IMR-90 (cell line): ENCODE measurements around the gene TFRC. TPM values are rescaled to one million over a fixed set of nuclear protein-coding genes. Genes with fewer than 3 reads are reported as not detected.

ENCODE experiments used
- ATAC-seq: fragments of 200-7000 bp; cut with Tn5 transposase; 2 replicates; pipeline ENCODE4 v1.9.1; 2020; ENCODE audit warnings: low read depth, mild to moderate bottlenecking, moderate library complexity
- BruUV-seq: library from RNA; stranded (reverse); fragments of 400-500 nt; replicated peaks from 2 replicates; lab custom pipeline; 2021; lab: Mats Ljungman, UMichigan
- CTCF ChIA-PET: fragments of 300-600 bp; formaldehyde crosslinking; extraction: SDS; loops from one replicate; lab custom pipeline; 2021; ENCODE audit warnings: antibody characterized with exemption; lab: Yijun Ruan, JAX
- POLR2A ChIA-PET: fragments of 300-600 bp; sonication (Branson Sonifier 250); formaldehyde crosslinking; loops from one replicate; lab custom pipeline; 2022; ENCODE audit warnings: antibody characterized with exemption; ENCODE audit not compliant: unreplicated experiment; lab: Charles Lee
- DNase-seq: peaks from one replicate; pipeline ENCODE4 v3.0.0; 2013
- H2AFZ ChIP-seq: replicated peaks from 2 replicates; pipeline ENCODE3; 2013; ENCODE audit warnings: low read length, mild to moderate bottlenecking; ENCODE audit not compliant: poor library complexity
- H2AK5ac ChIP-seq: 2 replicates; pipeline ENCODE4 v1.6.1; 2013; ENCODE audit warnings: low read depth, low read length, inconsistent platforms
- H2AK9ac ChIP-seq: replicated peaks from 2 replicates; pipeline ENCODE3; 2013; ENCODE audit warnings: mild to moderate bottlenecking, low read depth, low read length, moderate library complexity; ENCODE audit not compliant: poor library complexity
- H2BK120ac ChIP-seq: 2 replicates; pipeline ENCODE4 v1.6.1; 2013; ENCODE audit warnings: low read depth, low read length, inconsistent platforms
- H2BK15ac ChIP-seq: 3 replicates; pipeline ENCODE4 v1.6.1; 2013; ENCODE audit warnings: low read depth, low read length, inconsistent platforms
- H2BK20ac ChIP-seq: 2 replicates; pipeline ENCODE4 v1.6.1; 2013; ENCODE audit warnings: low read depth, mild to moderate bottlenecking, inconsistent platforms, low read length, moderate library complexity
- H2BK5ac ChIP-seq: 2 replicates; pipeline ENCODE4 v1.6.1; 2013; ENCODE audit warnings: mild to moderate bottlenecking, low read depth, low read length, inconsistent platforms; ENCODE audit not compliant: poor library complexity, severe bottlenecking
- H3K14ac ChIP-seq: replicated peaks from 2 replicates; pipeline ENCODE4 v1.6.1; 2013; ENCODE audit warnings: low read depth, low read length, inconsistent platforms
- H3K18ac ChIP-seq: 2 replicates; pipeline ENCODE4 v1.6.1; 2013; ENCODE audit warnings: low read depth, low read length, control low read depth
- H3K23ac ChIP-seq: 2 replicates; pipeline ENCODE4 v1.6.1; 2013; ENCODE audit warnings: low read depth, low read length, inconsistent platforms
- H3K27ac ChIP-seq: 2 replicates; pipeline ENCODE4 v1.5.1; 2013; ENCODE audit warnings: mild to moderate bottlenecking, control low read depth, low read length; ENCODE audit not compliant: insufficient read depth
- H3K27me3 ChIP-seq: 2 replicates; pipeline ENCODE4 v1.6.1; 2013; ENCODE audit warnings: low read length; ENCODE audit not compliant: control insufficient read depth, insufficient read depth
- H3K36me3 ChIP-seq: 2 replicates; pipeline ENCODE4 v1.6.1; 2013; ENCODE audit warnings: low read length, mixed read lengths; ENCODE audit not compliant: control insufficient read depth, insufficient read depth
- H3K4ac ChIP-seq: 2 replicates; pipeline ENCODE4 v1.6.1; 2013; ENCODE audit warnings: low read depth, low read length, inconsistent platforms
- H3K4me1 ChIP-seq: 2 replicates; pipeline ENCODE4 v1.6.1; 2013; ENCODE audit warnings: low read length, mixed read lengths; ENCODE audit not compliant: control insufficient read depth, insufficient read depth
- H3K4me2 ChIP-seq: 2 replicates; pipeline ENCODE4 v1.6.1; 2013; ENCODE audit warnings: low read depth, mild to moderate bottlenecking, control low read depth, low read length, moderate library complexity
- H3K4me3 ChIP-seq: 2 replicates; pipeline ENCODE4 v1.5.1; 2013; ENCODE audit warnings: low read depth, mild to moderate bottlenecking, control low read depth, low read length, moderate library complexity; ENCODE audit not compliant: insufficient read depth
- H3K56ac ChIP-seq: 2 replicates; pipeline ENCODE4 v1.6.1; 2013; ENCODE audit warnings: low read length, inconsistent platforms; ENCODE audit not compliant: insufficient read depth; ENCODE audit errors: extremely low read depth
- H3K79me1 ChIP-seq, 2 experiments: 2 replicates each; pipeline ENCODE4 v1.6.1; 2013; ENCODE audit warnings: low read length in 2 of 2, inconsistent platforms in 1 of 2, low read depth in 1 of 2
- H3K9ac ChIP-seq: 2 replicates; pipeline ENCODE4 v1.6.1; 2013; ENCODE audit warnings: low read depth, low read length, control low read depth
- H3K9me1 ChIP-seq: 2 replicates; pipeline ENCODE4 v1.6.1; 2013; ENCODE audit warnings: low read length, inconsistent platforms; ENCODE audit not compliant: insufficient read depth
- H3K9me3 ChIP-seq: 2 replicates; pipeline ENCODE4 v1.6.1; 2013; ENCODE audit warnings: low read length; ENCODE audit not compliant: control insufficient read depth, insufficient read depth
- H4K20me1 ChIP-seq: 2 replicates; pipeline ENCODE4 v1.6.1; 2013; ENCODE audit warnings: low read length, inconsistent platforms; ENCODE audit not compliant: insufficient read depth
- H4K5ac ChIP-seq: 2 replicates; pipeline ENCODE4 v1.6.1; 2013; ENCODE audit warnings: mild to moderate bottlenecking, low read depth, low read length, control low read depth
- H4K8ac ChIP-seq, 2 experiments: 2 replicates each; pipeline ENCODE4 v1.6.1; 2013; ENCODE audit warnings: low read depth in 2 of 2, low read length in 2 of 2, control low read depth in 1 of 2, inconsistent platforms in 1 of 2
- H4K91ac ChIP-seq: 2 replicates; pipeline ENCODE4 v1.6.1; 2013; ENCODE audit warnings: low read depth, low read length, inconsistent platforms; ENCODE audit not compliant: insufficient read depth
- POLR2A ChIP-seq: IDR thresholded peaks from 2 replicates; pipeline ENCODE4 v1.6.1; 2012; ENCODE audit warnings: mild to moderate bottlenecking, low read depth, low read length
- RAD21 ChIP-seq: IDR thresholded peaks from 2 replicates; pipeline ENCODE4 v1.6.1; 2012; ENCODE audit warnings: low read length, improper control_type of control experiment
- RFX5 ChIP-seq: IDR thresholded peaks from 2 replicates; pipeline ENCODE4 v1.8.0; 2012; ENCODE audit warnings: low read depth, mild to moderate bottlenecking, low read length, moderate library complexity
- WGBS, 2 experiments: methylation state at CpG; one replicate each; pipeline versions ENCODE4 v1.1.5 to v1.1.7; 2013; ENCODE audit warnings: missing lambda C conversion rate in 2 of 2; ENCODE audit not compliant: insufficient read length in 1 of 2; ENCODE audit errors: extremely low coverage in 2 of 2; 5-methylcytosine and 5-hydroxymethylcytosine counted together
- dilution Hi-C: fragments of 300-500 bp; cut with HindIII; formaldehyde crosslinking; loops from one replicate; pipeline ENCODE4 v1.14.3; 2018; ENCODE audit warnings: low sequenced_read_pairs; ENCODE audit not compliant: unreplicated experiment
- in situ Hi-C: fragments of 300-500 bp; cut with MboI; formaldehyde crosslinking; loops from 3 replicates; pipeline ENCODE4 v1.14.3; 2019; ENCODE audit warnings: low sequenced_read_pairs, inconsistent platforms, mixed read lengths
- intact Hi-C: fragments of 100-400 bp; cut with micrococcal nuclease; formaldehyde crosslinking; loops from 2 replicates; pipeline ENCODE4 v1.10.0; 2022
- polyA plus RNA-seq, 3 experiments: library from polyadenylated mRNA; depleted of rRNA; stranded (reverse); fragments of >200 nt; gene quantifications; 2 replicates each; pipeline ENCODE4 v1.2.3, GENCODE V29; 2012; ENCODE audit warnings: low replicate concordance in 1 of 3
- total RNA-seq: library from RNA; depleted of rRNA; stranded (reverse); fragments of >200 nt; gene quantifications from 2 replicates; pipeline ENCODE4 v1.2.3, GENCODE V29; 2012

The TFRC gene
- total and polyA plus RNA-seq, 2 of the 4 experiments (the other 2 are of a cell fraction): 78.6 to 156 TPM

DNA sequence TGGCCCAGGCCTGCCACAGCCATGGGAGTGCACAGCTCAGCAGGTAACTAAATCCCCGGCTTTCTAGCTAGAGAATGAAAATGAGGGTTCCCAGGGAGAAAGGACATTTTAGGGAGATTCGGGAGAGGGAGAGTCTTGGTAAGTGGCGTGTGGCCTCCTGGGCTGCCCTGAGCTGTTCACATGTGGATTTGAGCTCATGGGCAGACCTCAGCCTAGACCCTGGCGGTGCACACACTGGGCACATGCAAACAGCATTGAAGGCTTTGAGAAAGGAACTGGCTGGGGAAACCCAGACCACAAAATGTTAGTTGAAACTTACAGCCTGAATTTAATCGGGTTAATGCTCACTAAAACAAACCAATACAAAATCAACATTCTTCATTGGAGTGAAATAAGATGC is 72.4 kb downstream of the TFRC start:
- ChIA-PET POLR2A (no interaction called here), CTCF (interaction anchor here (0.7 kb wide), 1 partner anchor 10 kb away, joined by 3 read pairs; no protein-coding TSS in a partner anchor)
- Histone ChIP-seq H3K18ac (no peak overlapping the region), H3K9me1 (no peaks in the 10 kb centered on the region), H3K14ac (no peak overlapping the region), H3K56ac (no peak overlapping the region), H3K23ac (no peak overlapping the region), H3K4me1 (no peaks in the 10 kb centered on the region), H4K8ac (no peak overlapping the region), H2AK5ac (no peak overlapping the region), H4K91ac (no peak overlapping the region), H3K27ac (no peak overlapping the region), H4K20me1 (no peaks in the 10 kb centered on the region), H2AFZ (no peak overlapping the region), H2BK120ac (no peak overlapping the region), H3K4me2 (no peak overlapping the region), H3K4ac (no peak overlapping the region), H4K5ac (no peak overlapping the region), H2BK15ac (no peak overlapping the region), H3K9ac (no peak overlapping the region), H3K4me3 (no peak overlapping the region), H2BK5ac (no peak overlapping the region), H2AK9ac (no peak overlapping the region), H3K9me3 (peaks cover 2% of the 10 kb centered on the region), H3K79me1 (no peaks in the 10 kb centered on the region), H2BK20ac (no peak overlapping the region), H3K27me3 (peaks cover 31% of the 10 kb centered on the region), H3K36me3 (no peaks in the 10 kb centered on the region)
- no TSS peak for BruUV-seq
- intact Hi-C loops (no loop called here), dilution Hi-C loops (no loop called here), in situ Hi-C loops (no loop called here)
- DNase-seq (no peak), ATAC-seq (no peak)
- 83% methylated on average over 2 of the region's 5 CpGs; no CpG with 5 or more reads in 1 of the 2 experiments for WGBS, 2 experiments
- no peak for TF ChIP-seq RAD21
- no peak for TF ChIP-seq POLR2A
- no peak for TF ChIP-seq RFX5
